Transverse colon (tissue), 4 donors: ENCODE measurements around the gene CMC2.

Source experiments
- EP300 ChIP-seq: sonication (generic); formaldehyde crosslinking; IDR thresholded peaks from one replicate; pipeline ENCODE4 v1.6.1; 2017; ENCODE audit warnings: antibody characterized with exemption, low read depth
- POLR2A ChIP-seq: fragments of 450-650 bp; IDR thresholded peaks from one replicate; pipeline ENCODE4 v1.6.1; 2016; ENCODE audit warnings: antibody characterized with exemption, mild to moderate bottlenecking, moderate library complexity
- POLR2AphosphoS5 ChIP-seq, 3 donors: sonication (generic); formaldehyde crosslinking; IDR thresholded peaks; one replicate each; pipeline ENCODE4 v1.6.1; 2016; ENCODE audit warnings: antibody characterized with exemption in 3 of 3
- TF ChIP-seq, protein P1 (sequence below), 5 experiments: fragments of 200-600 bp in 3 of 5; fragments of 450-650 bp in 2 of 5; sonication (generic) in 3 of 5; IDR thresholded peaks; 1 replicate in 2 of 5; 2 replicates in 3 of 5; pipeline ENCODE4 v1.5.1; 2016 to 2017; ENCODE audit warnings: antibody characterized with exemption in 5 of 5, inconsistent platforms in 3 of 5, mild to moderate bottlenecking in 2 of 5, moderate library complexity in 1 of 5

DNA sequence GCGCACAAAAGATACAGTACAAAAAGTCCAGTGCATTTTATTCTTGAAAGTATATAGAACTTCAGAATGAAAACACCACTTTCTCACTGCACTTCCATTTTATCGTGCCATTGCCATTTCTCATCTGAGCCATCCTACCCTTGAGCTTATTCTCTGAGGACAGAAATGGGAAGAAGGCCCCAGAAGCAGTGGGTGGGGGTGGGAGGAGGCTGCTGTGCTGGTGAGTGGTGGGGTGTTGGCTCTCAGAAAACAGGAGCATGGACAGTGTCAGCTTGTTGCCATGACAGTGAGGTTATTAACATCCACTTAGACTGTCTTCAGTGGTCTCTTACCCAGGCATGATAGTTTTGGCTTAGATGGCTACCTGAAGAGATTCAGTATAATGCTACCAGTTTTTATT is 33.4 kb upstream of the CMC2 start:
- TF ChIP-seq POLR2A (no peak), POLR2AphosphoS5 (IDR thresholded peaks at IDR 0.05) (no peak), EP300 (no peak)
- TF ChIP-seq, protein P1, sequence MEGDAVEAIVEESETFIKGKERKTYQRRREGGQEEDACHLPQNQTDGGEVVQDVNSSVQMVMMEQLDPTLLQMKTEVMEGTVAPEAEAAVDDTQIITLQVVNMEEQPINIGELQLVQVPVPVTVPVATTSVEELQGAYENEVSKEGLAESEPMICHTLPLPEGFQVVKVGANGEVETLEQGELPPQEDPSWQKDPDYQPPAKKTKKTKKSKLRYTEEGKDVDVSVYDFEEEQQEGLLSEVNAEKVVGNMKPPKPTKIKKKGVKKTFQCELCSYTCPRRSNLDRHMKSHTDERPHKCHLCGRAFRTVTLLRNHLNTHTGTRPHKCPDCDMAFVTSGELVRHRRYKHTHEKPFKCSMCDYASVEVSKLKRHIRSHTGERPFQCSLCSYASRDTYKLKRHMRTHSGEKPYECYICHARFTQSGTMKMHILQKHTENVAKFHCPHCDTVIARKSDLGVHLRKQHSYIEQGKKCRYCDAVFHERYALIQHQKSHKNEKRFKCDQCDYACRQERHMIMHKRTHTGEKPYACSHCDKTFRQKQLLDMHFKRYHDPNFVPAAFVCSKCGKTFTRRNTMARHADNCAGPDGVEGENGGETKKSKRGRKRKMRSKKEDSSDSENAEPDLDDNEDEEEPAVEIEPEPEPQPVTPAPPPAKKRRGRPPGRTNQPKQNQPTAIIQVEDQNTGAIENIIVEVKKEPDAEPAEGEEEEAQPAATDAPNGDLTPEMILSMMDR (IDR thresholded peaks at IDR 0.05) = no peak
